Liver (tissue), 9 donors: ENCODE data around the gene TNXB. TPM values are rescaled to one million over a fixed set of nuclear protein-coding genes. Genes with fewer than 3 reads are reported as not detected.

Experiments
- DNase-seq: peaks from one replicate; pipeline ENCODE4 v3.0.0-alpha.2; 2017; ENCODE audit warnings: low spot score
- H3K27ac ChIP-seq, 2 donors: one replicate each; pipeline ENCODE4 v1.7.0; 2013; ENCODE audit warnings: inconsistent platforms in 2 of 2, low read length in 2 of 2, control low read depth in 1 of 2, low read depth in 1 of 2, mild to moderate bottlenecking in 1 of 2
- H3K27me3 ChIP-seq, 4 donors: one replicate each; pipeline versions ENCODE4 v1.6.1 to v1.7.0; 2013; ENCODE audit warnings: low read length in 3 of 4, inconsistent platforms in 1 of 4, mild to moderate bottlenecking in 1 of 4, moderate library complexity in 1 of 4; ENCODE audit not compliant: control insufficient read depth in 4 of 4, insufficient read depth in 4 of 4
- H3K36me3 ChIP-seq, 4 donors: one replicate each; pipeline versions ENCODE4 v1.6.1 to v1.7.0; 2013; ENCODE audit warnings: low read length in 3 of 4, mild to moderate bottlenecking in 3 of 4, low read depth in 1 of 4, moderate library complexity in 1 of 4; ENCODE audit not compliant: control insufficient read depth in 4 of 4, insufficient read depth in 3 of 4
- H3K4me1 ChIP-seq, 4 donors: one replicate each; pipeline versions ENCODE4 v1.6.1 to v1.7.0; 2013; ENCODE audit warnings: low read length in 3 of 4, mild to moderate bottlenecking in 3 of 4, moderate library complexity in 1 of 4; ENCODE audit not compliant: control insufficient read depth in 4 of 4, insufficient read depth in 4 of 4
- H3K4me3 ChIP-seq, 3 donors: one replicate each; pipeline versions ENCODE4 v1.6.1 to v1.7.0; 2013; ENCODE audit warnings: low read length in 3 of 3, control low read depth in 1 of 3, low read depth in 1 of 3, mild to moderate bottlenecking in 1 of 3
- H3K9ac ChIP-seq, 2 donors: one replicate each; pipeline ENCODE4 v1.7.0; 2013; ENCODE audit warnings: low read length in 2 of 2, mild to moderate bottlenecking in 2 of 2, moderate library complexity in 2 of 2, control low read depth in 1 of 2, low read depth in 1 of 2
- H3K9me3 ChIP-seq, 4 donors: one replicate each; pipeline versions ENCODE4 v1.6.1 to v1.7.0; 2013; ENCODE audit warnings: low read length in 3 of 4; ENCODE audit not compliant: control insufficient read depth in 4 of 4
- EGR1 ChIP-seq, 2 donors: IDR thresholded peaks; 2 replicates each; pipeline ENCODE4 v1.6.1; 2016 to 2018; ENCODE audit warnings: antibody characterized with exemption in 2 of 2, low read depth in 2 of 2
- FOXA1 ChIP-seq: IDR thresholded peaks from 2 replicates; pipeline ENCODE4 v1.6.1; 2016; ENCODE audit warnings: antibody characterized with exemption
- FOXA2 ChIP-seq: IDR thresholded peaks from 2 replicates; pipeline ENCODE4 v1.6.1; 2016; ENCODE audit warnings: antibody characterized with exemption
- GABPA ChIP-seq, 2 donors: IDR thresholded peaks in 1 of 2; conservative IDR thresholded peaks in 1 of 2; 2 replicates each; pipeline ENCODE4 v1.6.1; 2016; ENCODE audit warnings: antibody characterized with exemption in 2 of 2, mild to moderate bottlenecking in 1 of 2, moderate library complexity in 1 of 2
- HNF4A ChIP-seq, 2 donors: conservative IDR thresholded peaks; 2 replicates each; pipeline ENCODE4 v1.6.1; 2016; ENCODE audit warnings: antibody characterized with exemption in 2 of 2, mild to moderate bottlenecking in 2 of 2
- HNF4G ChIP-seq: IDR thresholded peaks from 2 replicates; pipeline ENCODE4 v1.6.1; 2016; ENCODE audit warnings: antibody characterized with exemption
- JUND ChIP-seq, 2 donors: IDR thresholded peaks; 2 replicates each; pipeline ENCODE4 v1.6.1; 2016; ENCODE audit warnings: antibody characterized with exemption in 2 of 2
- NR2F2 ChIP-seq: IDR thresholded peaks from 2 replicates; pipeline ENCODE4 v1.6.1; 2016; ENCODE audit warnings: antibody characterized with exemption
- RXRA ChIP-seq, 2 donors: IDR thresholded peaks; 2 replicates each; pipeline ENCODE4 v1.6.1; 2017 to 2018; ENCODE audit warnings: antibody characterized with exemption in 2 of 2, mild to moderate bottlenecking in 1 of 2
- SP1 ChIP-seq: IDR thresholded peaks from 2 replicates; pipeline ENCODE4 v1.6.1; 2018; ENCODE audit warnings: antibody characterized with exemption, mild to moderate bottlenecking
- YY1 ChIP-seq: IDR thresholded peaks from 2 replicates; pipeline ENCODE4 v1.6.1; 2016; ENCODE audit warnings: antibody characterized with exemption, mild to moderate bottlenecking
- WGBS: extraction: QIAGEN DNeasy Blood & Tissue Kit; methylation state at CpG from one replicate; pipeline ENCODE4 v1.1.7; 2013; 5-methylcytosine and 5-hydroxymethylcytosine counted together
- polyA plus RNA-seq, 2 donors: library from polyadenylated mRNA; stranded (reverse) in 1 of 2; unstranded in 1 of 2; fragments of 200-250 nt in 1 of 2; fragments of >200 nt in 1 of 2; fragmentation: Nextera tagmentation in 1 of 2; extraction: Ambion mirVana in 1 of 2; gene quantifications; one replicate each; pipeline versions ENCODE4 v1.2.1 to v1.2.3, GENCODE V29; 2013 to 2015
- total RNA-seq, 2 donors: library from RNA; depleted of rRNA; stranded (reverse); fragments of >200 nt; gene quantifications; one replicate each; pipeline ENCODE4 v1.2.3, GENCODE V29; 2014
- TF ChIP-seq, protein P1 (sequence below): IDR thresholded peaks from 2 replicates; pipeline ENCODE4 v1.6.1; 2016; ENCODE audit warnings: antibody characterized with exemption, mild to moderate bottlenecking
- TF ChIP-seq, protein P2 (sequence below): IDR thresholded peaks from 2 replicates; pipeline ENCODE4 v1.6.1; 2016; ENCODE audit warnings: antibody characterized with exemption
- TF ChIP-seq, protein P3 (sequence below): IDR thresholded peaks from 2 replicates; pipeline ENCODE4 v1.6.1; 2016; ENCODE audit warnings: antibody characterized with exemption
- donor health status: healthy.
- donor health status: healthy.
- donor health status: healthy.
- donor health status: healthy.
- donor health status: healthy.

The TNXB gene
- total and polyA plus RNA-seq, 4 donors = 3.0 to 17.1 (median 5.6) TPM

- no peak for DNase-seq
- H3K9ac ChIP-seq = peak overlapping the region in 1 of 2 donors; percentile 58
- H3K27ac ChIP-seq = no peak overlapping the region
- H3K9me3 ChIP-seq = no peaks in the 10 kb centered on the region
- peak overlapping the region in 2 of 3 donors; percentile 90 to 98 for H3K4me3 ChIP-seq
- peaks cover 3 to 28% (median 24%) of the 10 kb centered on the region in 4 donors for H3K4me1 ChIP-seq
- 74% methylated on average over 8 of the region's 8 CpGs for WGBS
- H3K36me3 ChIP-seq = peaks cover 2 to 16% (median 15%) of the 10 kb centered on the region in 4 donors
- TF ChIP-seq JUND (IDR thresholded peaks at IDR 0.05) = no peak
- TF ChIP-seq HNF4G = no peak
- TF ChIP-seq HNF4A (conservative IDR thresholded peaks at IDR 0.05) = no peak
- TF ChIP-seq, protein P1, sequence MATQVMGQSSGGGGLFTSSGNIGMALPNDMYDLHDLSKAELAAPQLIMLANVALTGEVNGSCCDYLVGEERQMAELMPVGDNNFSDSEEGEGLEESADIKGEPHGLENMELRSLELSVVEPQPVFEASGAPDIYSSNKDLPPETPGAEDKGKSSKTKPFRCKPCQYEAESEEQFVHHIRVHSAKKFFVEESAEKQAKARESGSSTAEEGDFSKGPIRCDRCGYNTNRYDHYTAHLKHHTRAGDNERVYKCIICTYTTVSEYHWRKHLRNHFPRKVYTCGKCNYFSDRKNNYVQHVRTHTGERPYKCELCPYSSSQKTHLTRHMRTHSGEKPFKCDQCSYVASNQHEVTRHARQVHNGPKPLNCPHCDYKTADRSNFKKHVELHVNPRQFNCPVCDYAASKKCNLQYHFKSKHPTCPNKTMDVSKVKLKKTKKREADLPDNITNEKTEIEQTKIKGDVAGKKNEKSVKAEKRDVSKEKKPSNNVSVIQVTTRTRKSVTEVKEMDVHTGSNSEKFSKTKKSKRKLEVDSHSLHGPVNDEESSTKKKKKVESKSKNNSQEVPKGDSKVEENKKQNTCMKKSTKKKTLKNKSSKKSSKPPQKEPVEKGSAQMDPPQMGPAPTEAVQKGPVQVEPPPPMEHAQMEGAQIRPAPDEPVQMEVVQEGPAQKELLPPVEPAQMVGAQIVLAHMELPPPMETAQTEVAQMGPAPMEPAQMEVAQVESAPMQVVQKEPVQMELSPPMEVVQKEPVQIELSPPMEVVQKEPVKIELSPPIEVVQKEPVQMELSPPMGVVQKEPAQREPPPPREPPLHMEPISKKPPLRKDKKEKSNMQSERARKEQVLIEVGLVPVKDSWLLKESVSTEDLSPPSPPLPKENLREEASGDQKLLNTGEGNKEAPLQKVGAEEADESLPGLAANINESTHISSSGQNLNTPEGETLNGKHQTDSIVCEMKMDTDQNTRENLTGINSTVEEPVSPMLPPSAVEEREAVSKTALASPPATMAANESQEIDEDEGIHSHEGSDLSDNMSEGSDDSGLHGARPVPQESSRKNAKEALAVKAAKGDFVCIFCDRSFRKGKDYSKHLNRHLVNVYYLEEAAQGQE = no peak
- TF ChIP-seq YY1 = no peak
- no peak for TF ChIP-seq SP1
- no peak for TF ChIP-seq RXRA (IDR thresholded peaks at IDR 0.05)
- TF ChIP-seq FOXA2 = no peak
- TF ChIP-seq, protein P2, sequence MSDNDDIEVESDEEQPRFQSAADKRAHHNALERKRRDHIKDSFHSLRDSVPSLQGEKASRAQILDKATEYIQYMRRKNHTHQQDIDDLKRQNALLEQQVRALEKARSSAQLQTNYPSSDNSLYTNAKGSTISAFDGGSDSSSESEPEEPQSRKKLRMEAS = no peak
- H3K27me3 ChIP-seq = no peaks in the 10 kb centered on the region
These were observed 17.7 kb upstream of the TNXB start for GRCh38 chr6:32126880-32127279.

DNA sequence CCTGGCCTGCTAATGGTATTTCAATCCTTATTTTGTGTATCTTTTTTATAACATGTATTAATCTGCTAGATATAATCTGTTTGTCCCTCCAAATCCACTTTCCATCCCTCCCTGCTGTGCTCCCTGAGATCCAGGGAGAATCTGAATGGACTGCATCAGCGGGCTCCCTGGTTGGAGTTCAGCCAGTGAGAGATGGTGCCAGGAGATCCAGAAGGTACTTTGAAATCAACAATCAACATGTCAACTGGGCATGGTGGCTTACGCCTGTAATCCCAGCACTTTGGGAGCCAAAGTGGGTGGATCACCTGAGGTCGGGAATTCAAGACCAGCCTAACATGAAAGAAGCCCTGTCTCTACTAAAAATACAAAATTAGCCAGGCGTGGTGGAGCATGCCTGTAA is 14.5 kb upstream of the TNXB start:
- Histone ChIP-seq H3K27me3 (no peaks in the 10 kb centered on the region), H3K4me3 (no peak overlapping the region), H3K27ac (no peak overlapping the region), H3K9ac (no peak overlapping the region), H3K9me3 (no peaks in the 10 kb centered on the region), H3K36me3 (peaks cover 2 to 28% (median 24%) of the 10 kb centered on the region in 4 donors), H3K4me1 (peaks cover 0 to 26% (median 22%) of the 10 kb centered on the region in 4 donors)
- 67% methylated on average over 4 of the region's 4 CpGs for WGBS
- TF ChIP-seq FOXA1 (no peak), YY1 (no peak), FOXA2 (no peak), GABPA (IDR thresholded peaks at IDR 0.05 in 1 of 2, conservative IDR thresholded peaks at IDR 0.05 in 1 of 2) (no peak), RXRA (IDR thresholded peaks at IDR 0.05) (no peak), HNF4G (no peak), EGR1 (IDR thresholded peaks at IDR 0.05; ENCODE audit: low read depth in 2 of 2) (no peak), NR2F2 (no peak)
- TF ChIP-seq, protein P1 = no peak
- TF ChIP-seq, protein P2 = no peak
- TF ChIP-seq, protein P3, sequence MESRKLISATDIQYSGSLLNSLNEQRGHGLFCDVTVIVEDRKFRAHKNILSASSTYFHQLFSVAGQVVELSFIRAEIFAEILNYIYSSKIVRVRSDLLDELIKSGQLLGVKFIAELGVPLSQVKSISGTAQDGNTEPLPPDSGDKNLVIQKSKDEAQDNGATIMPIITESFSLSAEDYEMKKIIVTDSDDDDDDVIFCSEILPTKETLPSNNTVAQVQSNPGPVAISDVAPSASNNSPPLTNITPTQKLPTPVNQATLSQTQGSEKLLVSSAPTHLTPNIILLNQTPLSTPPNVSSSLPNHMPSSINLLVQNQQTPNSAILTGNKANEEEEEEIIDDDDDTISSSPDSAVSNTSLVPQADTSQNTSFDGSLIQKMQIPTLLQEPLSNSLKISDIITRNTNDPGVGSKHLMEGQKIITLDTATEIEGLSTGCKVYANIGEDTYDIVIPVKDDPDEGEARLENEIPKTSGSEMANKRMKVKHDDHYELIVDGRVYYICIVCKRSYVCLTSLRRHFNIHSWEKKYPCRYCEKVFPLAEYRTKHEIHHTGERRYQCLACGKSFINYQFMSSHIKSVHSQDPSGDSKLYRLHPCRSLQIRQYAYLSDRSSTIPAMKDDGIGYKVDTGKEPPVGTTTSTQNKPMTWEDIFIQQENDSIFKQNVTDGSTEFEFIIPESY = no peak
- DNase-seq = no peak
